Uterus (tissue), 4 donors: ENCODE measurements around the gene BEND7. TPM values are rescaled to one million over a fixed set of nuclear protein-coding genes. Genes with fewer than 3 reads are reported as not detected.

Experiments used
- DNase-seq, 2 donors: peaks; one replicate each; pipeline ENCODE4 v3.0.0-alpha.2; 2019 to 2020
- H3K27ac ChIP-seq, 2 donors: fragments of 200-600 bp; sonication (generic); 1 replicate in 1 of 2; 2 replicates in 1 of 2; pipeline ENCODE4 v1.5.1; 2016 to 2018
- H3K27me3 ChIP-seq, 2 donors: fragments of 200-600 bp; sonication (generic); one replicate each; pipeline ENCODE4 v1.5.1; 2018 to 2019; ENCODE audit warnings: control low read depth in 1 of 2
- H3K36me3 ChIP-seq, 2 donors: fragments of 200-600 bp; sonication (generic); one replicate each; pipeline ENCODE4 v1.5.1; 2019; ENCODE audit warnings: control low read depth in 1 of 2
- H3K4me1 ChIP-seq, 2 donors: fragments of 200-600 bp; sonication (generic); one replicate each; pipeline ENCODE4 v1.5.1; 2018 to 2019; ENCODE audit warnings: control low read depth in 1 of 2
- H3K4me3 ChIP-seq, 2 donors: fragments of 200-600 bp; sonication (generic); 1 replicate in 1 of 2; 2 replicates in 1 of 2; pipeline ENCODE4 v1.5.1; 2018 to 2019; ENCODE audit warnings: mild to moderate bottlenecking in 1 of 2
- H3K9me3 ChIP-seq, 2 donors: fragments of 200-600 bp; sonication (generic); one replicate each; pipeline ENCODE4 v1.5.1; 2019; ENCODE audit warnings: control low read depth in 1 of 2
- POLR2A ChIP-seq, 2 donors: fragments of 450-650 bp; IDR thresholded peaks; one replicate each; pipeline ENCODE4 v1.6.1; 2016; ENCODE audit warnings: antibody characterized with exemption in 2 of 2, mild to moderate bottlenecking in 1 of 2, moderate library complexity in 1 of 2
- intact Hi-C: fragments of 100-400 bp; cut with DNase I; formaldehyde crosslinking; loops from one replicate; pipeline ENCODE4 v1.15.1; 2023; ENCODE audit warnings: low total_unique reads
- total RNA-seq, 4 donors: library from RNA; depleted of rRNA in 3 of 4; stranded (reverse); fragments of >200 nt in 3 of 4; gene quantifications; one replicate each; pipeline versions ENCODE4 v1.1.0 to v1.2.4, GENCODE V29; 2014 to 2023
- TF ChIP-seq, protein P1 (sequence below), 4 experiments: fragments of 200-600 bp in 2 of 4; fragments of 450-650 bp in 2 of 4; sonication (generic) in 2 of 4; IDR thresholded peaks; one replicate each; pipeline ENCODE4 v1.5.1; 2016 to 2019; ENCODE audit warnings: antibody characterized with exemption in 4 of 4, mild to moderate bottlenecking in 2 of 4, moderate library complexity in 1 of 4
- donor health status: DM: yes; HTN: yes; CAD: no.

BEND7 gene
- total RNA-seq, 4 donors from 2014 or later, result 3.3 to 32.7 (median 11.9) TPM

DNA sequence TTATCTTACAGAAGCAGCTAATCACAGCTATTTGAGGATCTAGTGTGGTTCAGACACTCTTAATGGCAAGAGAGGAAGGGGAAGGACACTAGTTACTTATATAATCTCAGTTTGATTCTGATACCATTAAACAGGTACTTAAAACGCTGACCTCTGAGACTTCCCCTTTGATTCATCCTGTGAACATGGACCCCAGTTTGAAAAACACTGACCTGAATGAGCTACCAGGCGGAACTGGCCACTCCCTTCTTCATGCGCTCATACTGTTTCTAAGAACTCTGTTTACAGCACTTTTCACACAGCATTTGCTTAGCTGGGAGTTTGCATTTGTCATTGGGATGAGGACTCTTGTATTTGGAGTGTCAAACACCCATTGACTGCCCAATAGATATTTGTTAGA, 45.7 kb downstream of the BEND7 start:
- no peak overlapping the region for H3K27ac ChIP-seq
- DNase-seq, result no peak
- no peaks in the 10 kb centered on the region for H3K4me1 ChIP-seq
- H3K36me3 ChIP-seq, result no peaks in the 10 kb centered on the region
- no peaks in the 10 kb centered on the region for H3K9me3 ChIP-seq
- no peak for TF ChIP-seq POLR2A (IDR thresholded peaks at IDR 0.05)
- TF ChIP-seq, protein P1, sequence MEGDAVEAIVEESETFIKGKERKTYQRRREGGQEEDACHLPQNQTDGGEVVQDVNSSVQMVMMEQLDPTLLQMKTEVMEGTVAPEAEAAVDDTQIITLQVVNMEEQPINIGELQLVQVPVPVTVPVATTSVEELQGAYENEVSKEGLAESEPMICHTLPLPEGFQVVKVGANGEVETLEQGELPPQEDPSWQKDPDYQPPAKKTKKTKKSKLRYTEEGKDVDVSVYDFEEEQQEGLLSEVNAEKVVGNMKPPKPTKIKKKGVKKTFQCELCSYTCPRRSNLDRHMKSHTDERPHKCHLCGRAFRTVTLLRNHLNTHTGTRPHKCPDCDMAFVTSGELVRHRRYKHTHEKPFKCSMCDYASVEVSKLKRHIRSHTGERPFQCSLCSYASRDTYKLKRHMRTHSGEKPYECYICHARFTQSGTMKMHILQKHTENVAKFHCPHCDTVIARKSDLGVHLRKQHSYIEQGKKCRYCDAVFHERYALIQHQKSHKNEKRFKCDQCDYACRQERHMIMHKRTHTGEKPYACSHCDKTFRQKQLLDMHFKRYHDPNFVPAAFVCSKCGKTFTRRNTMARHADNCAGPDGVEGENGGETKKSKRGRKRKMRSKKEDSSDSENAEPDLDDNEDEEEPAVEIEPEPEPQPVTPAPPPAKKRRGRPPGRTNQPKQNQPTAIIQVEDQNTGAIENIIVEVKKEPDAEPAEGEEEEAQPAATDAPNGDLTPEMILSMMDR (IDR thresholded peaks at IDR 0.05), result no peak
- no peaks in the 10 kb centered on the region for H3K27me3 ChIP-seq
- no peak overlapping the region for H3K4me3 ChIP-seq
- intact Hi-C loops, result no loop called here

DNA sequence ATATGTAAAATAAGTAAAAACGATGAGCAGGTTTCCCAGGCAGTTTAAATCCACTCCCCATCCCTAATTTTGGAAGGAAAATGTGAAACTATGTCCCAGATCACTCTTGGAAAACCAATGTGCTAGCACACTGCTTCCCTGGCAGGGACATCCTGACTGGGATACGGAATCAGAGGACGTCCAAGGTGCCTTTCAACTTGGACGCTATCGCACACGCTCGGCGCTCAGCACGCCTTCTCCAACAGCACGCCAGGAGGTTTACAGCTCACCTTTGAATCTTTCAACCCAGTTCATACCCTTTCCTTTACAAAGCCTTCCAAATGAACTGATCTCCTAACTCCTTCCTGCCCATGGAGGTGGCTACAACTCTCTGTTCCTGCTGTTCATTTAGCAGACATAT, 47.1 kb downstream of the BEND7 start:
- intact Hi-C loops, result no loop called here
- no peak overlapping the region for H3K4me3 ChIP-seq
- H3K36me3 ChIP-seq, result no peaks in the 10 kb centered on the region

DNA sequence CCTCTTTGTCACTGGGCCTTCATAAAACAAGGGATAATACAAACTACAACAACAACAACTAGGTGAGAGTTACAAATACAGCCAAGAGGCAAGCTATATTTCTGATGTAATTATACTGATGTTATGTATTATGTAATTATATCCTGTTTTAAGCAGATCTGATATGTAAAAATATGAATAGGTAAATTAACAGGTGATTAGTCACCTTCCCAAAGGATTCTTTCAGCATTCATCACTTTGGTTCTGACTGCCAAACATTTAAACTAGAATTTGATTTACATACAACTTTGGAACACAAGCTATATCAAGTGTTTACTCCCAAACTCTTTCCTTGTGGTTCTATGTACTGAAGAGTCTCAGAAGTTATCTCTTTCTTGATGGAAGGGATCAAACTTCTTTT, 53.7 kb downstream of the BEND7 start:
- no peak overlapping the region for H3K4me3 ChIP-seq
- no peak for DNase-seq
- intact Hi-C loops, result no loop called here
- no peak for TF ChIP-seq POLR2A (IDR thresholded peaks at IDR 0.05)
- TF ChIP-seq, protein P1 (IDR thresholded peaks at IDR 0.05), result no peak
- no peaks in the 10 kb centered on the region for H3K9me3 ChIP-seq
- H3K4me1 ChIP-seq, result no peaks in the 10 kb centered on the region
- H3K36me3 ChIP-seq, result no peaks in the 10 kb centered on the region
- no peak overlapping the region for H3K27ac ChIP-seq
- no peaks in the 10 kb centered on the region for H3K27me3 ChIP-seq

More for the DNA sequence above, 47.1 kb downstream of the BEND7 start:
- TF ChIP-seq POLR2A (IDR thresholded peaks at IDR 0.05), result no peak
- TF ChIP-seq, protein P1 (IDR thresholded peaks at IDR 0.05), result no peak
- Histone ChIP-seq H3K27me3 (no peaks in the 10 kb centered on the region), H3K27ac (no peak overlapping the region), H3K9me3 (no peaks in the 10 kb centered on the region), H3K4me1 (no peaks in the 10 kb centered on the region)
- DNase-seq, result no peak

DNA sequence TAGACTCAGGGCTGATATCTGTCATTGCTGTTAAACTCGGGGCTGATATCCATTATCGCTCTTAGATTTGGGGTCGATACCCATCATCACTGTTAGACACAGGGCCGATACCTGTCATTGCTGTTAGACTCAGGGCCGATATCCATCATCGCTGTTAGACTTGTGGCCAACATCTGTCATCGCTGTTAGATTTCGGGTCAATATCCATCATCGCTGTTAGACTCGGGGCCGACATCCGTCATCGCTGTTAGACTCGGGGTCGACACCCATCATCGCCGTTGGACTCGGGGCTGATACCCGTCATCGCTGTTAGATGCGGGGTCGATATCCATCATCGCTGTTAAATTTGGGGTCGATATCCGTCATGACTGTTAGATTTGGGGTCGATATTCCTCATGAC, 54.8 kb downstream of the BEND7 start:
- no peaks in the 10 kb centered on the region for H3K4me1 ChIP-seq
- TF ChIP-seq POLR2A (IDR thresholded peaks at IDR 0.05), result no peak
- TF ChIP-seq, protein P1 (IDR thresholded peaks at IDR 0.05), result no peak
- no peak for DNase-seq
- no peak overlapping the region for H3K27ac ChIP-seq
- H3K36me3 ChIP-seq, result no peaks in the 10 kb centered on the region
- H3K27me3 ChIP-seq, result no peaks in the 10 kb centered on the region
- intact Hi-C loops, result no loop called here
- H3K9me3 ChIP-seq, result no peaks in the 10 kb centered on the region
- no peak overlapping the region for H3K4me3 ChIP-seq

DNA sequence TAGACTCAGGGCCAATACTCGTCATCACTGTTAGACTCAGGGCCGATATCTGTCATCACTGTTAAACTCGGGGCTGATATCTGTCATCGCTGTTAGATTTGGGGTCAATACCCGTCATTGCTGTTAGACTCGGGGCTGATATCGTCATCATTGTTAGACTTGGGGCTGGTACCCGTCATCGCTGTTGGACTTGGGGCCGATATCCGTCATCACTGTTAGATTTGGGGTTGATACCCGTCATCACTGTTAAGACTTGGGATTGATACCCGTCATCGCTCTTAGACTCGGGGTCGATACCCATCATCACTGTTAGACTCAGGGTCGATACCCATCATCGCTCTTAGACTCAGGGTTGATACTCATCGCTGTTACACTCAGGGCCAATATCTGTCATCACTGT, 56.5 kb downstream of the BEND7 start:
- Histone ChIP-seq H3K9me3 (no peaks in the 10 kb centered on the region), H3K27ac (no peak overlapping the region), H3K27me3 (no peaks in the 10 kb centered on the region), H3K4me1 (no peaks in the 10 kb centered on the region), H3K4me3 (no peak overlapping the region), H3K36me3 (no peaks in the 10 kb centered on the region)
- TF ChIP-seq, protein P1 (IDR thresholded peaks at IDR 0.05), result no peak
- TF ChIP-seq POLR2A (IDR thresholded peaks at IDR 0.05), result no peak
- DNase-seq, result no peak
- intact Hi-C loops, result no loop called here
